Inflammatory macrophage treated with lipopolysaccharide for 1 hour (primary cell): ENCODE data around the gene SESN2.

Experiments used
- DNase-seq, 2 donors: peaks; one replicate each; pipeline ENCODE4 v3.0.0-alpha.2; 2020 to 2022

Gene SESN2

GRCh38 chr1:28256197-28256827 is 3.0 kb upstream of the SESN2 start:
- no peak for DNase-seq

GRCh38 chr1:28257736-28258135 is 1.6 kb upstream of the SESN2 start:
- no peak for DNase-seq

- peak; percentile 55 to 69 for DNase-seq
Observed at GRCh38 chr1:28258628-28259251, 578 bp upstream of the SESN2 start.

GRCh38 chr1:28259934-28260802 is 850 bp downstream of the SESN2 start:
- DNase-seq = peak in 1 of 2 donors; percentile 42

- no peak for DNase-seq
Observed at GRCh38 chr1:28260803-28261174, 1.5 kb downstream of the SESN2 start.

GRCh38 chr1:28264897-28265296 is 5.6 kb downstream of the SESN2 start:
- no peak for DNase-seq

- no peak for DNase-seq
Observed at GRCh38 chr1:28265577-28265976, 6.3 kb downstream of the SESN2 start.

GRCh38 chr1:28266920-28267322 is 7.6 kb downstream of the SESN2 start:
- no peak for DNase-seq

GRCh38 chr1:28267633-28268032 is 8.3 kb downstream of the SESN2 start:
- no peak for DNase-seq

- no peak for DNase-seq
Observed at GRCh38 chr1:28269529-28269928, 10.2 kb downstream of the SESN2 start.

GRCh38 chr1:28272215-28272852 is 13.0 kb downstream of the SESN2 start:
- no peak for DNase-seq

- DNase-seq = no peak
Observed at GRCh38 chr1:28273216-28273860, 14.0 kb downstream of the SESN2 start.

GRCh38 chr1:28278763-28279162 is 19.4 kb downstream of the SESN2 start:
- DNase-seq = no peak

- DNase-seq = no peak
Observed at GRCh38 chr1:28279721-28280120, 20.4 kb downstream of the SESN2 start.

GRCh38 chr1:28280501-28280900 is 21.2 kb downstream of the SESN2 start:
- DNase-seq = peak in 1 of 2 donors; percentile 62

- DNase-seq = peak; percentile 51 to 71
Observed at GRCh38 chr1:28280977-28281381, 21.7 kb downstream of the SESN2 start.

- no peak for DNase-seq
Observed at GRCh38 chr1:28281608-28282425, 22.5 kb downstream of the SESN2 start.

GRCh38 chr1:28282426-28283407 is 23.4 kb downstream of the SESN2 start:
- DNase-seq = peak; percentile 64 to 77

- no peak for DNase-seq
Observed at GRCh38 chr1:28286111-28286510, 26.8 kb downstream of the SESN2 start.

GRCh38 chr1:28288487-28288886 is 29.2 kb downstream of the SESN2 start:
- no peak for DNase-seq

GRCh38 chr1:28290851-28291250 is 31.5 kb downstream of the SESN2 start:
- no peak for DNase-seq
